ENCODE results near the gene NEK2.
"Not testable (repeated sequence)": the region's sequence is repeated elsewhere in the genome, so short reads cannot be mapped to it uniquely, and the experiment has no call there.

NEK2 gene

DNA sequence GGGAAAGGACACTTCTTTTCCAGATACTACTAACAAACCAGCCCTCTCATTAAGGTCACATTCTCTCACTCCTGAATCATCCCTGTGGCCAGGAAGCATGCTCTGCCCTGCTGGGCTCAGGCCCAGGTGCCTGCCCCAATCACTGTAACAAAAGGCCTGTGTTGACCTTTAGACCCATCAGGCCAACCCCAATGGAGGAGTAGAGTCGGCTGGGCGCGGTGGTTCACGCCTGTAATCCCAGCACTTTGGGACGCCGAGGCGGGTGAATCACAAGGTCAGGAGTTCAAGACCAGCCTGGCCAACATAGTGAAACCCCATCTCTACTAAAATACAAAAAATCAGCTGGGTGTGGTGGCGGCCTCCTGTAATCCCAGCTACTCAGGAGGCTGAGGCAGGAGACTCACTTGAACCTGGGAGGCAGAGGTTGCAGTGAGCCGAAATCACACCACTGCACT, 38.8 kb downstream of the NEK2 start:
- not testable (repeated sequence) for DNase-seq (ENCODE audit: extremely low spot score, insufficient read length, low read depth); FAIRE-seq

DNA sequence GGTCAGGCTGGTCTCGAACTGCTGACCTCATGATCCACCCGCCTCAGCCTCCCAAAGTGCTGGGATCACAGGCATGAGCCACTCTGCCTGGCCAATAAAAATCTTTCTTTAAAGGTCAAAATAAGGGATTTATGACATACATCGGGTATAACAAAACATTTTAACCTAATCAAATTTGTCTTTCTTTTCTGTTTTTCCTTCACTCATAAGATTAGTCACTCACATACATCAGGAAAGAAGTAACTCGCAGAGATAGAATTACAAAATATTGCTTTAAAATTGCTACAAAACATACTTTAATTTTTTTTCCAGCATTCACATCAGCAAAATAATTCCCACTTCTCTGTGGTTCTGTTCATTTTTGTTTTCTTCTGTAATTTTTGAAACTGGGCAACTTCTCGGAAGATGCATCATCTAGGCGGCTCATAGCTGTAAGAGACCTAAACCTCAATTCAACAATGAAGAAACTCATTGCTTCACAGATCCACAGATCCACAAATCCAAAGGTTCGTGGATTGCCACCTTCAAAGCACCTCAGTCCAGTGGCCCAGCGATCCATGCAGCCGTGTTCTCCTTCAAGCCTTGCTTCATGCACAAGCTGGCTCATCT, 39.7 kb downstream of the NEK2 start:
- DNase-seq (ENCODE audit: extremely low spot score, insufficient read length, low read depth): no peak
- no peak for FAIRE-seq

DNA sequence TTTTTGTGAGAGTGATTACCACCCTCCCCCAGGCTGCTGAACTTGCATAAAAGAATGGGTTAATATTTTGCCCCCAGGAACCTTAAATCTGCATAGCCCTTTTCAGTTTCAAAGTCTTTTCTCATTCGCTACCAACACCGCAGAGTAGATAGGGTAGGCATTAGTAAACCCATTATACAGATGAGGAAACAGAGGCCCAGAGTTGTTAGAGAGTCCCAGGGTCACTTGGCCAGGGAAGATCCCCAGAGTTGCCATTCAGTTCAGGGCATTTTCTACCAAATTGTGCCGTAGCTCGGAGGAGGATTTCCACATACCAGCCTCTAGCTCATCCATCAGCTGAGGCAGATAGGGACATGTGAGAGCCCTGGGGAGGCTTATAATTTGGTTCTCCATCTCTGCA, 40.5 kb downstream of the NEK2 start:
- FAIRE-seq: no peak

DNA sequence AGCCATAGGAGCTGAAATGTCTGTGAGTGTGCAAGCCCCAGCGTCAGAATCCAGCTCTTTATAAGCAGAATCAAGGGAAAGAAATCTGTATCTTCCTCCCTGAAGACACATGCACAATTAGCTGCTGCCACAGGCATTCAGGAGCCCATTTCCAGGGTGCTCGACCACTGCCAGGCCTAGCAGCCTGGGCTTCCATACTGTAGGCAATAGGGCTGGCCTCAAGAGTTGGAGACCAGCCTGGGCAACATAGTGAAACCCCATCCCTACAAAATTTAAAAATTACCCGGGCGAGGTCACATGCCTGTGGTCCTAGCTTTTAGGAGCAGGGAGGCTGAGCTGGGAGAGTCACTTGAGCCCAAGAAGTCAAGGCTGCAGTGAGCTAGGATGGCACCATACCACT, 41.0 kb downstream of the NEK2 start:
- DNase-seq (ENCODE audit: extremely low spot score, insufficient read length, low read depth) (no peak), FAIRE-seq (no peak)

More for the DNA sequence above, 40.5 kb downstream of the NEK2 start:
- no peak for DNase-seq (ENCODE audit: extremely low spot score, insufficient read length, low read depth)

DNA sequence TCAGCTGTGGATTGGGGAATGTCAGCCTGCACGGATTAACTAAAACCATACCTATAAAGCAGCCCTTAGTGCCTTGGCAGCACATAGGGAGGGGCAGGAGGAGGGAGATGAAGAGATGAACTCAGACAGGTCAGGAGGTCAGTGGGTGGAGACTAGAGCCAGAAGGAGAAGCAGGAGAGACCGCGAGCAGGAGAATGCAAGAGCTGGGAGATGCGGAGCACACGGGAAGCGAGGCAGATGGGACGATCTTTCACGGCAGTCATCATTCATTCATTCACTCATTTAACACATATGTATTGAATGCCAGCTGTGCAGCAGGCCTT, 41.9 kb downstream of the NEK2 start:
- DNase-seq (ENCODE audit: extremely low spot score, insufficient read length, low read depth) (no peak), FAIRE-seq (no peak)

- FAIRE-seq (no peak), DNase-seq (ENCODE audit: extremely low spot score, insufficient read length, low read depth) (no peak)
Observed at GRCh38 chr1:211632808-211633523, 42.5 kb downstream of the NEK2 start.

- no peak for DNase-seq (ENCODE audit: extremely low spot score, insufficient read length, low read depth)
- FAIRE-seq: no peak
Observed at GRCh38 chr1:211632117-211632807, 43.2 kb downstream of the NEK2 start.

DNA sequence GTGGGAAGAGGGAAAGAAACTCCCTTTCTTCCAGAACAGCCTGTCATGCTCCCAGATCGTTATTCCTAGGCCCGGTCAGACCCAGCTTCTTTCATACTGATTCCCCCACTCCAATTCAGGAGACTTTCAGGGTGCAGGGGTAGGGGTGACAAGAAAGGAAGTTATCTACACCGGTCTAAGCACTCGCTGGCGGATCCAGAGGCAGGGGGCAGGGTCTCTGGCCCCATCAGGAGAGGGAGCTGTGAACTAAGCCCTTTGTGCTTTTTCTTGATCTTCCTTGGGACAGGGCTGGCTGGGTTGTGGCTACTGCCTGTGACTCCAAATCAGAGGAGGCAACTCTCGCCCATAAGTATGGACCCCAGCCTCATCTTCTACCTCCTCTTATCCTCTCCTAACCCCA, 44.3 kb downstream of the NEK2 start:
- no peak for DNase-seq (ENCODE audit: extremely low spot score, insufficient read length, low read depth)
- no peak for FAIRE-seq

GRCh38 chr1:211630236-211631081, 45.0 kb downstream of the NEK2 start:
- FAIRE-seq: no peak
- no peak for DNase-seq (ENCODE audit: extremely low spot score, insufficient read length, low read depth)

- FAIRE-seq (no peak), DNase-seq (ENCODE audit: extremely low spot score, insufficient read length, low read depth) (no peak)
Observed at GRCh38 chr1:211628417-211628816, 47.0 kb downstream of the NEK2 start.

- DNase-seq (ENCODE audit: extremely low spot score, insufficient read length, low read depth) (no peak), FAIRE-seq (no peak)
Observed at GRCh38 chr1:211627259-211627658, 48.2 kb downstream of the NEK2 start.

DNA sequence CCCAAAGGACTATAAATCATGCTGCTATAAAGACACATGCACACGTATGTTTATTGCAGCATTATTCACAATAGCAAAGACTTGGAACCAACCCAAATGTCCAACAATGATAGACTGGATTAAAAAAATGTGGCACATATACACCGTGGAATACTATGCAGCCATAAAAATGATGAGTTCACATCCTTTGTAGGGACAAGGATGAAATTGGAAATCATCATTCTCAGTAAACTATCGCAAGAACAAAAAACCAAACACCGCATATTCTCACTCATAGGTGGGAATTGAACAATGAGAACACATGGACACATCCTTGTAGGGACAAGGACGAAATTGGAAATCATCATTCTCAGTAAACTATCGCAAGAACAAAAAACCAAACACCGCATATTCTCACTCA, 49.6 kb downstream of the NEK2 start:
- DNase-seq (ENCODE audit: extremely low spot score, insufficient read length, low read depth); FAIRE-seq: not testable (repeated sequence)

DNA sequence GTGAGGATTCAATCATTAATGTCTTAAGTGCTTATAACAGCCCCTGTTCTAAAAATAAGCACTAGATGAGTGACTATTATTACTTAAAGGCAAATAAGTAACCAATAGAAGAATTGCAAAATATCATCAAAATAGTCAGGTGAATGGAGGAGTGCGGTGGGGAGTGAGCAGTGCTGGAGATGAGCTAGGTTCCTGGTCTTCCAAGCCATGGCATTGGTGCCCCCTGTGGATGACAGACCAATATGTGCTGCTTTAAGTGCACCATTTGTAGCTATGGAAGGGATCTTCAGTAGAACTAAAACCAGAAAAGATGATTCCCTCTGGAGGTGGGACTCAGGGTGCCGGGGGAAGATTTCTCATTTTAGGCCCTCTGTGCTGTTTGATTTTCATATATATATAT, 50.4 kb downstream of the NEK2 start:
- DNase-seq (ENCODE audit: extremely low spot score, insufficient read length, low read depth): no peak
- FAIRE-seq: peak; percentile 15

DNA sequence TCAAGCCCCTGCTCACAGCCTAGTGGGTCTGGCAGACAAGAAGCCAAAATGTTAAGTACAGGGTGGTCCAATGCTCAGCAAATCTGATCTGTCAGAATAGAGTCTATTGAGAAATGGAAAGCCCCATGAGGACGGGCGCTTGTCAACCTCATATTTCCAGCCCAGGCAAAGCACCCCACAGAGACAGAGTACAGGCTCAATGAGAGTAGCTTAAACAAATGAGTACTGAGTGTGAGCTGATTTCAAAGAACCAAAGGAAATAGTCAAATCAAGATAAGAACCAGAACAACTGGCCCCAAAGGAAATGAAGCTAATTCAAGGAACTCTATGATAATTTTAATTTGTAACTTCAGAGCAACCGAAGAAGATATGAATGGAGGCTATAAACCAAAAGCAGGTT, 51.9 kb downstream of the NEK2 start:
- FAIRE-seq (no peak), DNase-seq (ENCODE audit: extremely low spot score, insufficient read length, low read depth) (no peak)

DNA sequence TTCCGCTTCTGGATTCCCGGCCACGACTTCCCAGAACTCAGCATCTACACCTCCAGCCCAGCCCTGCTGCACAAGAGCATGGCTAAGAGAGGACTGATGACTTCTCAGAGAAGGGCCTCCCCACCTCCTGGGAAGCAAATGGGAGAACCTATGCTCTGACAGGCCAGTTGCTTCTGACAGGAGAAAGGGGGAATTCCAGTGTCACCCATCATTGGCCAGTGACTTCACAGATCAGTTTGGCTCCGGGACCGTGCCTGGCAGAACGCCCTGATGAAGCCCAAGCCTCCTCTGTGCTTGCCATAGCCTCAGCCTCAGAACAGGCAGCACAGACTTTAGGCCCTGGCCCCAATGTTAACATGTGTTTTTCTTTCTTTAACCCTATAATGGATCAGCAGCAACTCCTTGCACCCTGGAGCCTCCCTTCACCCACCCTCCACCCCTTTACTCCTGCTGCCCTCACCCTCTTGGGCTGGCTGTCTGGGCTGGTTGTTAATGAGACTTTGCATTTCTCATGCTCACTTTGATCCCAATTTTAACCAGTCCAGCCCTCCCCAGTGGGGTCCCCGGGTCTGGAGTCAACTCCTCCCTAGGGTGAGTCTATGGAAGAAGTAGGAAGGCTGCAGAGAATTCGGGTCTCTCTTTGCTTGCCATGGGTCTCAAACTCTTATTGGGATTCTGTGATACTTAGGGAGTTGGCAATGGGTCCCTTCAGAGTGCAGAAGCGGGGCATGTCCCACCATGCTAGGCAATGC, 53.8 kb downstream of the NEK2 start:
- no peak for DNase-seq (ENCODE audit: extremely low spot score, insufficient read length, low read depth)
- no peak for FAIRE-seq

DNA sequence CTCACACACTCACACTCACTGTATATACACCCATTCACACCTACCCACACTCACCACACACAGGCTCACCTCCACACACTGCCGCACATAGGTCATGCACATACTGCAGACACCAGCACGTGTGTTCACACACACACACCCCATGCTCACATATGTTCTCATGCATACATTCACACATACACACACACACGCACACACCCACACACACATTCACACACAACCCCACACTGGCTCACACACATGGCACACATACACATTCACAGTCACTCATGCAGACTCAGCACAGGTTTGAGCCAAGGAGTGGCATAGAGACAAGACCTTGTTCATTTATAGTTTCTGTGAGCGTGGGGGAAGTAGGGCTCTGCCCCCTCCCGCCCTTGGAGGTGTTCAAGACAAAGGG, 55.3 kb downstream of the NEK2 start:
- no peak for DNase-seq (ENCODE audit: extremely low spot score, insufficient read length, low read depth)
- FAIRE-seq: no peak

- FAIRE-seq (no peak), DNase-seq (ENCODE audit: extremely low spot score, insufficient read length, low read depth) (no peak)
Observed at GRCh38 chr1:211619033-211619996, 56.1 kb downstream of the NEK2 start.

GRCh38 chr1:211616965-211617297, 58.5 kb downstream of the NEK2 start:
- no peak for DNase-seq (ENCODE audit: extremely low spot score, insufficient read length, low read depth)
- FAIRE-seq: no peak

Measured in GM18507 (cell line).